NB4 (cell line): Measurements from ENCODE around the gene OPHN1.
"Not testable (repeated sequence)": the region's sequence is repeated elsewhere in the genome, so short reads cannot be mapped to it uniquely, and the experiment has no call there.

Experiments used
- DNase-seq: peaks from one replicate; pipeline ENCODE4 v3.0.0; 2010; ENCODE audit warnings: low read depth
- H3K4me3 ChIP-seq: one replicate; pipeline ENCODE4 v1.5.1; 2011; ENCODE audit warnings: mild to moderate bottlenecking, low read depth, low read length, moderate library complexity
- CTCF ChIP-seq: IDR thresholded peaks from one replicate; pipeline ENCODE4 v1.5.1; 2012; ENCODE audit warnings: low read depth, low read length
- MAX ChIP-seq: IDR thresholded peaks from 2 replicates; pipeline ENCODE4 v1.6.1; 2011; ENCODE audit warnings: low read depth, low read length
- MYC ChIP-seq: IDR thresholded peaks from 2 replicates; pipeline ENCODE4 v1.6.1; 2011; ENCODE audit warnings: low read depth, low read length
- POLR2A ChIP-seq: IDR thresholded peaks from 2 replicates; pipeline ENCODE4 v1.6.1; 2011; ENCODE audit warnings: mild to moderate bottlenecking; ENCODE audit not compliant: insufficient read length; ENCODE audit errors: extremely low read depth

The OPHN1 gene

DNA sequence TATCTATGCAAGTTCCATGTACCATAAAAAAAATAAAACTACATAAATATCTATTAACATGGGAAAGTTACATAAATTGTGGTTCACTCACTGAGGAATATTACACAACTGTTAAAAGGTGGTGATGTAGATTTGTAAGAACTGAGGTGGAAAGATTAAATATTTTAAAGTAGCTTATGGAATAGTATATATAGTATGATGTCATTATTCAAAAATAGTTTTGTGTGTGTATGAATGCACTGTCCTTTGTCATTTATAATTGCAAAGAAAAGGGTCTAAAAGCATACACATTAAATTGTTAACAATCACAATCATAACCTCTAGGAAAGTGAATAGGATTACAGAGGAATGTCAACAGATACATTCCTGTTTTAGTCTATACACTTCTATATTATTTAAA, 355.9 kb downstream of the OPHN1 start:
- no peak for TF ChIP-seq MAX
- no peak for TF ChIP-seq MYC
- TF ChIP-seq CTCF = no peak
- no peak for TF ChIP-seq POLR2A
- H3K4me3 ChIP-seq = no peak overlapping the region
- DNase-seq = no peak

- no peak overlapping the region for H3K4me3 ChIP-seq
- TF ChIP-seq MAX = no peak
- TF ChIP-seq MYC = no peak
- no peak for TF ChIP-seq POLR2A
- no peak for TF ChIP-seq CTCF
- no peak for DNase-seq
Observed at GRCh38 chrX:68072041-68072440, 361.3 kb downstream of the OPHN1 start.

GRCh38 chrX:68070119-68070518, 363.2 kb downstream of the OPHN1 start:
- DNase-seq, H3K4me3 ChIP-seq: not testable (repeated sequence)

- DNase-seq = no peak
- no peak overlapping the region for H3K4me3 ChIP-seq
- no peak for TF ChIP-seq MYC
- TF ChIP-seq POLR2A = no peak
- no peak for TF ChIP-seq CTCF
Observed at GRCh38 chrX:68061206-68061535, 372.1 kb downstream of the OPHN1 start.

DNA sequence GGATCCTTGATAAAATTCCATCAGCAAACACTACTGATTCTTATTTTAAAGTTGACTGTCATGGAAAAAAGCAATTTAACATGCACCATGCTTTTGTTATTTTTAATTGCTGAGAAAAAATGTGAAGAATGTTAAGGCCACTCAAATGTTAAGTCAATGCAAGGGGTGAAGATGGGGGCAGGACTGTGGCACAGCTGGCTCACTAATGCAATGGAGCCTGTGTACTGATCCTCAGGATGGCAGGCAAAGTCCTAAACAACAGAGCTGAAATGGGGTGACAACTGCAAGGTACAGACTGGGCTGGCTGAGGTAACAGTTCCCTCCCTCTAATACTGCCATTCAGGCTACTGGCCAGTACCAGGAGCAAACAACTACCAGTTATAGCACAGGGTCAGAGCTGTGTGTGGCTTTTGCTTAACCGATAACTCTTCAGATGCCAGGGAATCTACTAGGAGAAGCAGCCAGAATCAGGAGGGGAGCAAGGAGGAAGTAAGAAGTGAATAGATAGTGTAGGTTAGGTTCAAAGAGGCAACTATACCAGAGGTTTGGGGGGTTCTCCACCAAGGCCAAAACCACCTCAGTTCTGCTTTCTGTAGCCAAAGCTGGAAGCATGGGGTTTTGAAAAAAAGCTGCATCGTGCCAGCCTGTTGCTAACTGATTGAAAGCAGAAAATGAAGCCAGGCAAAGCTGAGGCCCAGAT, 372.6 kb downstream of the OPHN1 start:
- no peak overlapping the region for H3K4me3 ChIP-seq
- DNase-seq = no peak
- TF ChIP-seq CTCF (no peak), MYC (no peak), POLR2A (no peak), MAX (no peak)

DNA sequence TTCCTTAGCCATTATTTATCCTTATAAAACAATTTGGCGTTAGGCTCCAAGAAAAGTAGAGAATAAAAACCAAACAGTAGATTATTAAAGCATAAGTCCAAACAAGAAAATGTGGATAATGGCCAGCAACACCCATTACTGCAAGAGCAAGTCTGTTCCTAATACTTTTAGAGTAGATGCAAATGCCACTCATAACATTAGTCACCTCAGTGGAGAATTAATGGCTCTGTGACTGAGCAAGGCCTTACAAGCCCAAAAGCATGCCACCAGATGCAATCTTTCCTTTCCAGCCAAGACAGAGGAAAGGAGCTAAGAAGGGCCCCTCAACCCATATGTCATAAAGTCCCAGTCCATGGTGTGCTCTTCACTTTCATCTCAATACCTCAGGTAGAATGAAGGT, 373.8 kb downstream of the OPHN1 start:
- DNase-seq = no peak
- H3K4me3 ChIP-seq = no peak overlapping the region
- TF ChIP-seq MYC (no peak), POLR2A (no peak), MAX (no peak), CTCF (no peak)
